CD1c-positive myeloid dendritic cell (primary cell): ENCODE results near the gene ITPA.
A peak's percentile ranks its signal among the peaks of the same experiment; 100 is the strongest.

Experiments used
- DNase-seq: peaks from one replicate; pipeline ENCODE4 v3.0.0-alpha.2; 2016; ENCODE audit errors: extremely low spot score

The ITPA gene

DNA sequence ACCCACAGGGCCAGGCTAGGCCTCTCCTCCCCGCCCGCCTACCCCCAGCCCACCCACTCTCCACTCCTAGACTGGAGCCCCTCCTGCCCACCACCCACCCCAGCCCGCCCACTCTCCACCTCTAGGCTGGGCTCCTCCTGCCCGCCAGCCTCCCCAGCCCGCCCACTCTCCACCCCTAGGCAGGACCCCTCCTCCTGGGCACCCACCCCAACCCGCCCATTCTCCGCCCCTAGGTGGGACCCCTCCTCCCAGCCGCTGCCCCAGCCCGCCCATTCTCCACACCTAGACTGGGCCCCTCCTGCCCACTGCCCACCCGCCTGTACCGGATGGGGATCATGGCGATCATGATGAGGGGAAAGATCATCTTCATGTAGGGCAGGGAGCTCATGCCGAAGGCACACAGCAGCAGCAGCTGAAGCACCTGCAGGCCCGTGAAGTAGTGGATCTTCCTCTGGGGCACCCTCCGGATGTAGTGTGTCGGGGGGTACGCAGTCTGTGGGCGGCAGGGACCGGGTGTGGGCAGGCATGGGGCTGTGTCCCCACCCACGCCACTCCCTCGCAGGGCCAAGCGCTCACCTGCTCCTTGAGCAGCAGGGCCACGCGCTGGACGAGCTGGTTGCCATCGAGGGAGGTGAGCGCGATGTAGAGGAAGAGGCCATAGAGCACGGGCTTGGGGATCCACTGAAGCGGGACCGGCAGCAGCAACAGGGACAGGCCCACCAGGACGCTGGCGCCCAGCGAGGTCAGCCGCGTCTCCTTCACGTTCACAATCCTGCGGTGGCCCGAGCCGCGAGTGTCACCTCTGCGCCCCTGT, 18.8 kb downstream of the ITPA start:
- no peak for DNase-seq

DNA sequence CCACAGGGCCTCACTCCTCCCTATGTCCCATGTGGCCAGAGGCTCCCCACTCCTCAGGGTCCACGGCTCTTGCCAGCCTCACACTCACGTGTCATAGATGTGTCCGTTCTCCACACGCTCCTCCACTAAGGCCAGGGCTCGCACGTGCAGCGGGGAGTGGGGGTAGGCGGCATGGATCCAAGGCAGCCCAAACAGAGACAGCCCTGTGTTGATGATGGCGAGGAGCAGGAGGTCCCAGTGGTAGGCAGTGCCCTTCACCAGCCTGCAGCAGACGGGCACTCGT, 19.4 kb downstream of the ITPA start:
- DNase-seq = no peak

DNA sequence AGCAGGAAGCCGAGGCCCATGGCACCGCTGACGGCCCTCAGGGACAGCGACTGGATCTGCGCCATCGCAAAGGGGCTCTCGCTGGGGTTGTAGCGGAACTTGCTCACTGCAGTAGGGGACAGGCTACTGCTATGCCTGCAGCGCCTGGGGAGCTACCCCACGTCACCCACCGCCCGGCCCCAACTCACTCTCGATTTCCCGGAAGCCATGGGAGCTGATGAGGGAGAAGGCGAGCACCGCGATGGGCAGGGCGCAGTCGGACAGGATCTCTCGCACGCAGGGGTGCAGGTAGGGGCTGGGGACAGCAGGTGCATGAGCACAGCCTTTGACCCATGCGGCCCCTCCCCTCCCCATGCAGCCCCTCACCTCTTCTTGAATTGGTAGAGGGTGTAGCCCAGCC, 19.9 kb downstream of the ITPA start:
- no peak for DNase-seq

DNA sequence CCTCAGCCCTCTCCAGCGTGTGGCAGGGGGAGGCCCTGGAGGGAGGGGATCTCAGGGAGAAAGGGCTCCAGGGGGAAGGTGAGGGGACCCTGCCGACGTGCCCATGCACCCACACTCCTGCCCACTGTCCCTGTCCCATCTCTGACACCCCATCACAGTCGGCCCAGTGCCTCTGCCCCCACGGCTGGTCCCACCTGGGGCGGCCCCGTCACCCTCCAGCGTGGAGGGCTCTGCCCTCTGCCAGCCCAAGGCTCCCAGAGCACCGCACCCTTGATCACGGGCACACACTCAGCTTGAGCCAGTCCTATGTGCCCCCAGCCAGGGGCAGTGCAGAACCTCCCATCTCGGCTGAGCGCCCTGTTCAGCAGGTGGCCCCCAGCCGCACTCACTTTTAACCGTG, 20.5 kb downstream of the ITPA start:
- no peak for DNase-seq

DNA sequence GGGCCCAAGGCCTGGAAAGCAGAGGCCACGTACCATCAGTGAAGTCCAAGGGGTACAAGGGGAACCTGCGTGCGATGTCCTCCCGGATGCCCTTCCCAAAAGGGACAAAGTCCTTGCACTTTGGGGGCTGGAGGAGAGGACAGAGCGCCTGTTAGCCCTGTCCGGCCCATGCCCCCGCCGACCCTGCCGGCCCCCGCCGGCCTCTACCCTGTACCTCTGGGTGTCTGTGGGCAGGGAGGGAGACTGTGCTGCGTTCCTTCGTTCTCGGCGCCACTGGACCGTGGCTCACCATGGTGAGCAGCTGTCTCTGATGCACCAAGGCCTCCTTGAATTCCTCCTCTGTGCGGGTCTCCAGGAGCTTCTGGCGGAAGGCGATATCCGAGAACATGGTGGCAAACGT, 21.8 kb downstream of the ITPA start:
- DNase-seq = no peak

DNA sequence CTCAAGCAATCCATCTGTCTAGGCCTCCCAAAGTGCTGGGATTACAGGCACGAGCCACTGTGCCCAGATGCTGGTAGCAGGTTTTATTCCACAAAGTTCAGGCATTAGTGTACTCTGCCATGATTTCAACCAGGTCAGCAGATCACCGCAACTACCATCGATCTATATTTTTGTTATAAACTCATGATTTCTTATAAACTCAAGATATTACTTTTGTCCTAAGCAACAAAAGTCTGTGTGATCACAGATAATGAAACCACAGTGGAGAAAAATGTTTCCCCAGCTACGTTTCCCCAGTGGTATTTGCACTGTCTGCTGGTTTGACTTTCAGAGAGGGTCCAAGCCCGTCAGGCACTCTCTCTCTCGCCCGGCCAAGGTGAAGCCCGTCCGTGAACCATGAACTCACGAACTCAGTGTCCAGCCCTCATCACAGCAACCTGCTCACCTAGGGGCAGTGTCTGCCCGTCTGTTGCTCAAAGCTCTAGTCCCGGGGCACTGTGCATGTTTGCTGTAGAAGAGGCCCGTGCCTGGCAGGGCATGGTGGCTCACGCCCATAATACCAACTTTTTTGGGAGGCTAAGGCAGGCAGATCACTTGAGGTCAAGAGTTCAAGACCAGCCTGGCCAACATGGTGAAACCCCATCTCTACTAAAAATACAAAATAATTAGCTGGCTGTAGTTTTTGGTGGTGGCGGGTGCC, 22.7 kb downstream of the ITPA start:
- DNase-seq = no peak

DNA sequence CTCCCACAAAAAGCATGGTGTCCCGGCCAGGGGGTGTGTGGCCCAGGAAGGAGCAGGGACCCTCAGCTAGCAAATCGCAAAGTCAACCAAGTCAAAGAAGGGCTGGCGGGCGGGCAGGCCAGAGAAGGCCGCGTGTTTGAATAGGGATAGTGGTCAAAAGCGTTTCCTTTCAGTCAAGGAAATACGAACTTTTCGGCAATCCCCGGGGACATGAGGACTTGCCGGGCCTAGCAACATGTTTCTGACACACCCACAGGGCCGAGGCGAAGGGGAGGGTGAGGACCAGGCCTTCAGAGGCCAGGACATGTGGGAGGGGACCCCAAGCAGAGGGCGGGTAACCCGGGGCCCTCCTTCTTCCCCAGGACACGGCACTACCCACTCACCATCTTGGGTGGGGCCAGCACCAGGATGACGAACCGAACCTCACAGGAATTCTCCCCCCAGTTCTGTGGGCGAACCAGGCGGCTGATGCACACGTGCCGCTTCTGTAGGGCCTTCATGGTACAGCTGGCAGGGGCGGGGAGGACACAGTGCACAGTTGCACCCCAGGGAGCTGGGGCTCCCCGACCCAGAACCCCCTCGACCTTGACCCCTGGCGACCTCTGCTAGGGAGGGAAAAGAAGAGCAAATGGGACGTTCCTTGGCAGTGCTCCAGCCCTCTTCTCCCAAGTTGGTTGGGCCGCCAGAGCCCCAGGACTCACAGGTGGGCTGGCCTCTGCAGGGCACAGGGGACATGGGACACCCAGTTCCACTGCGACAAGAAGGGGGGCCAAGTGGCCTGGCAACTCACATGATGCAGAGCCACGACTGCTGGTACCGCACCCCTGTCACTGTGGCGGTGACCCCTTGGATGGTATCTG, 24.1 kb downstream of the ITPA start:
- no peak for DNase-seq

DNA sequence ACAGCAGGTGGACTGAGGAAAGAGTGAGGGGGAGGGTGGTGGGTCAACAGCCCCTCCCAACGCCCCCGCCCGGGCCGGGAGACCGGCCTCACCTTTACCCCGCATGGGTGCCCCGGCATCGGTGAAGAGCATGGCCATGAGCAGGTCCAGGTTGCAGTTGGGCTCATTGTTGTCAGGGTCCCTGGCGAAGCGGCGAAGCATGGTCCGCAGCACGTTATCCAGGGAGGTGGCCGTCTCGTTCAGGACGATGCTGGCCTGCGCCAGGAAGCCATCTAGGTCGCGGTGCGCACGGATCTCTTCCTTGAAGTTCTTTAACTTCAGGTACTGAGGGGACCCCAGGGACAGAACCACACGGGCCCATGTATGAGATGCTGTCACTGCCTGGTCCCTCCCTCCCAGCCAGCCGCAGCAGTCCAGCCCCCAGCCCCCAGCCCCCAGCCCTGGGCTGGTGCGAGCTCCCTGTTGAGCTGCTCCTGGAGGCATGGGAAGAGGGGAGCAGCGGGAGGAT, 24.7 kb downstream of the ITPA start:
- no peak for DNase-seq

DNA sequence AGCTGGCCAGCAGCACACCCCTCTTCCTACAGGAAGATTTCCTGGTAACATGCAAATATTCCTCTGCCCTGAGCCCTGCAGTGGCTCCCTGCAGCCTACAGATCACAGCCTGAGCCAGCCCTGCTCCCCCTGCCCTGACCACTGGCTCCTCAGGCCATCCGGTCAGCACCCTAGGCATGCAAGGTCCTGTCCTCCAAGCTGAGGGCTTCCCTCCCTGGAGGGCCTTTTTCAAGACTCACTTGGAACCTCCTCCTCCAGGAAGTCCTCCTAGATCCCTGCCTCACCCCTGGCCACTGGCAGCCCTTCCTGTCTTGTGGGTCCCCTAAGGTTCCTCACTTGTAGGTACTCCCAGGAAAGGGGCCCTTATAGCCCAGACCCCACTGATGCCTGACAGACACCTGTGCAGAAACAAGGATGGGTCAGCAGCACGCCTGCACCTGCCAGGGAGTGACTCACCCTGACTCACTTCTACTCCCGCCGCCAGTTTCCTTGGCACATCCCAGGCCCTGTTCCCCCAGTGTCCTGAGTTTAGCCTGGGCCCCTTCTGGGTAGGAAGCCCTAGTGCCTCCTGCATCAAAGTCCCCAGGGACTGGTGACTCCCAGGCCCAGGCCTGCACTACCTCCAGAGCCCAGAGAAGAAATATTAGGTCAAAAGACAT, 26.5 kb downstream of the ITPA start:
- no peak for DNase-seq

DNA sequence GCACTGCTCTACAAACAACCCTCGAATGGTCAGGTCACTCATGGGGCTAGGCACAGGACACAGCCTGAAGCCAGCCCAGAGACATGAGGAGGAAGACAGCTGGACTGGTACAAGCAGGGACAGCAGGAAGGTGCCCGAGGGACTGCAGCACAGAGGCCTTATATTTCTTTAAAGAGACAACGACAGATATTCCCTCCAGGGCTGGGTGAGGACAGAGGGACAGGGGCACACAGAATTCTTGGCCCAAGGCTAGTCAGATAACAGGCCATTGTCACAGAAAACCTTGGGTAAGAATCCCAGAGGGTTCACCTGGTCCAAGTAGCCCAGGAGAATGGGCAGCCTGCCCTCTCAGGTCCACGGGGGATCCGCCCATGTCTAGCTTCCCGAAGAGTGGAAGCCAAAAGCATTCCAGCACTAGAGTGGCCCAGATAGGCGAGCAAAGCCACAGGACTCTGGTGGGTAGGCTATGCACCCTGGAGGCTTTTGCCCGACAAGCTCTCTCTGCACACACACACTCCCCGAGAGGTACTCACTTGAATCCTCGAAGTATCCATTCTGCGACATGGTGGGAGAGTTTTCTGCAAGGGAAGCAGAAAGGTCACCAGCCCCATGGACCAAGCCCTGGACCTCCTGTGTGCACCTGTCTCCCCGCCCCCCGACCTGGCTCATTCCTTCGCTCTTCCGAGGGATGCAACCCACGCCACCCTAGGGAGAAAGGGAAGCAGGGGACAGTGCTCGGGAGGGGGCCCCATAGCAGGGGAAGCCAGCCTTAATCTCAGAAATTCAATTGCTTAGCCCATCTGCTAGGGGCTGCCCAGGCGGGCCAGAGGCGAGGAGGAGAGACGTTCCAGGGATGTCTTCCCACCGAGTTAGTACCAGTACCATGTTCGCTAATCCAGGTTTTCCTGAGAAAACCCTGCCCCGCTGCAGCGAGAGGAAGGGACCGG, 28.0 kb downstream of the ITPA start:
- no peak for DNase-seq

DNA sequence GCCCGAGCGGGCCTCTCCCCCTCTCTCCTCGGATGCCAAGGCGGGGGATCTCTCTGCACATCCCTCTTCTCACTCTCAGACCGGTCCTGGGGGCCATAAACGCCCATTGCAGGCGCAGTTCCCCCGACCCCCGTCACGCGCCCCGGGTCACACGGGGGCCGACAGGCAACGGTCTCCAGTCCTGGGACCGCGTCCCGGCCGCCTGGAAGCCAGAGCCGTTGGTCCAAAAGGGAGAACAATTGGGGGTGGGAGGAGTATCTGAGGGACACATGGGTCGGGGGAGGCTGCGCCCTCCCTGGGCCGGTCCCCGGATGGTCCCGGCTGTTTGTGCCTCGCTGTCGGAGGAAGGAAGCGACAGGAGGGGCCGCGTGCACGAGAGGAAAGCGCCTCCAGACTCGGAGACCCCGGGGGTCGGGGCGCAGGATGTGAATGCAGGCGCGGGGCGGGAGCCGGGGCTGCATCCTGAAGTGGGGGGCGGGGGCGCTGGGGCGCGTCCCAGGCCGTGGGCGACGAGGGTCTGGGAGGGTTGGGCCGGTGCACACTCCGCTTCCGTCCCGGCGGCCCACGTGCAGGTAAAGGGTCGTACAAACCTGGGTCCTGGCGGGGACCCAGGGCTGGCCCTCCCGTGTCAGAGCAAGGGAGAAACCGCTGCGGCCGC, 28.8 kb downstream of the ITPA start:
- no peak for DNase-seq

DNA sequence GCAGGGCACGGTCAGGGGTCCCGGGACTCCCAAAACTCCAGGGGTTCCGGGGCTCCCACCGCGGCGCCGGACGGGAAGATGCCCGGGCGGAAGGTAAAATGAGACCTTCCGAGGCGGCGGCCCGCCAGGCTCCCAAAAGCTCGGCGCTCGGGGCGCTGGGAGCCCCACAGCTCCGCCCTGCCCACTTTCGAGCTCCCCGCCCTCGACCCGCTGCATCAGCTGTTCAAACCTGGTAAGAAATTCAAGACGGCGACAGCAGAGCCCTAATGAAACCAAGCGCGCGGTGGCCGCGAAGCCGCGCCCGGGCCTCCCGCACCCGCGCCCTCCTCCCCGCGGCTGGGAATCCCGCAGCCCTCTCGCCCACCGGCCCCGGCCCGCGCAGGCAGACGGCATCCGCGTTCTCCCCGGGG, 29.3 kb downstream of the ITPA start:
- peak; percentile 42 for DNase-seq

DNA sequence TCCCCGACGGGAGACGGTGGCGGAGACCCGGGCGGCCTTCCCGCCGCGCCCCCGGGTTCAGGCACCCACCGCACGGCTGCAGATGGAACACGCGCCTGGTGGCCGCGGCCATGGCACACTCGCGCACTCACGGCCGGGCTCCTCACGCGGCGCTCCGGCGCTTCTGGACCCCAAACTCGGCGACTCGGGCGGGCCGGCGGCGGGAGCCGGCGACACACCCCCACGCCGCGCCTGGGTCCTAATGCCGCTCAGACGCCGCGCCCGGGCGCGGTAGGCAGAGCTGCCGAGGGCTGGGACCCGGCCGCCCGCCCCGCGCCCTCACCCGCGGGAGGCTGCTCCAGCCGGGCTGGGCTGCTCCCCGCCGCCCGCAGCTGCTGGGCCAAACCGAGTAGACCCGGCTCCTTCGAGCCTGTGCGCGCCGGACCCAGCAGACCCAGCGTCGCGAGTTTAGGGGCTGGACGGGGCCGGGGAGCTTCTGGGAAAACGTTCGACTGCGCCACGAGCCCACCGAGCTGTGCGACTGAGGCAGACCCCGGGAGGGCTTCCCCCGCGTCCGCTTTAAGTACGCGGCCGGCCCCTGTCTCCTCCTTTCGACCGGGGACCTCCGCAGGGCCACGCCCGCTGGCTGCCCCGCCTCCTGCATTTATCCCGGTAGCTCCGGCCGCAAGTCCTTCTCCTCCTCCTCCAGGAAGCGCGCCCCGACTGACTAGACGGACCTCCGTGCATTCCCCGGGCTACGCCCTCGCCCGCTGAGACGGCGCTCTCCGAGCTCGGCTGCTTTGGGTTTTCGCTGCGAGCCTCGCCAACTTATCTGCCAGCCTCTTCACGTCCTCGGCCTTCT, 29.9 kb downstream of the ITPA start, which contains the start of gene SLC4A11:
SLC4A11 (minus strand) TSS at position 165 of the 841 bp plus-strand sequence; CDS start at position 112, 53 bp downstream.
- peak; percentile 70 for DNase-seq

DNA sequence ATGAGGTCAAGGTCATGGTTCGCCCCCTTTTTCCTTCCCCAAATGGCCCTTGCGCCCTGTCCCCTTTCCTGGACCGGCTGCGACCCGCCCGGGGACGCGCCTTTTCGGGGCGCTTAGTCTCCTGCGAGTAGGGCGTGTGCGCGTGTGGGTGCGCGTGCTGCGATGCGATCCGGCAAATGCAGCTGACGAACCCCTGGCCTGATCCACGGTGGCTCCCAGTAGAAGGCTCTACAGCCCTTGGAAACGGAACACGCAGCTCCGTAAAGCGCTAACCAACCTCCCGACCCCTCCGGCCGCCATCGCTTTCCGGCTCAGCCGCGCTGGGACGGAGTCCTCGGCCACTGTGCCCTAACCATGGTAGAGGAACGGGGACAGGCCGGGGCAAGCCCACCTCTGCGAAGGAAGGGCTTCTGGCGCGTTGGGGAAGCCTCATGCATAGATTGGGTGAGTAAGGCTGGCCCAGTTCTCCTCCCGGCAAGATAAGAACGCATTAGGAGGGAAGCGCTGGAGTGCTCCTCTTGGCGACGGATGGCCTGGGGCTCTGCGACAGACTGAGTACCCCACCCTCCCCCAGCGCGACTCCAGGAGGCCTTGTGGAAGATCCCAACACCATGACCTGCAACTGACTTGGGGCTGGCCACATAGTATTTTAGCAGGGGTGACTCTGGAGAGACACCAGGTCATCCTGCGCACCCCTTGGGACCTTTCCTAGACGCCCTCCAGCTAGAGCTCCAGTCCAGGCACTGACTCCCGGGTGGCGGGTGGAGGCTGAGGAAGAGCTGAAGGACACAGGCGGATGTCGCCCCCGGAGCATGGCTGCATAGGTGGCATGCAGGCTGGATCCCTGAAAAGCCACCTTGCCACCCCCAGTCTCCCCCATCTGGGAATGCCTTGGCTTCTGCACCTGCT, 30.8 kb downstream of the ITPA start:
- peak; percentile 38 for DNase-seq

DNA sequence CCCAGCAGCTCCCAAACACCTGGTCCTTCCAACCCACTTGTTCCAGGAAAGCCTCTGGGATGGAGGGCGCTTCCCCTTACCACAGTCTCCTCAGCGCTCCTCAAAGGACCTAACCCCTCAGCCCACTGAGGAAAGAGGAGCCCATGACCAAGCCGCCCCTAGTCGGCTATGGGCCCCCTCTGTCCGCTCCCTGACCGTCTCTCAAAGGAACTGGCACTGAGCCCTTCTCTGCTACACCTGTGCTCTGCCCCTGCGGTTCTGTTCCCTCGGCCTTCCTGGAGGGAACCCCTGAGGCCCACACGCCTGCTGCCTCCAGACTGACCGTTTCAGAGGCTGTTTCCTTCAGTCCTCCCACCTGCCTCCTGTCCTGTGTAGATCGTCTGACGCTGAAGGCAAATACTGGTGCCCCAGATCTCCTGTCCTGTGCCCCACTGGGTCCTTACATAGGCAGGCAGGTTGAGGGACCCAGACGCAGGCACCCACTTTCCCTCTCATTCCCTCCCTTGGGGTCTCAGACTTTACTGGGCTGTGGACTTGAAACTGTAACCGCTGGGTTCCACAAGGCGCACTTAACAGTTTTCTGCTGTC, 31.6 kb downstream of the ITPA start:
- no peak for DNase-seq

DNA sequence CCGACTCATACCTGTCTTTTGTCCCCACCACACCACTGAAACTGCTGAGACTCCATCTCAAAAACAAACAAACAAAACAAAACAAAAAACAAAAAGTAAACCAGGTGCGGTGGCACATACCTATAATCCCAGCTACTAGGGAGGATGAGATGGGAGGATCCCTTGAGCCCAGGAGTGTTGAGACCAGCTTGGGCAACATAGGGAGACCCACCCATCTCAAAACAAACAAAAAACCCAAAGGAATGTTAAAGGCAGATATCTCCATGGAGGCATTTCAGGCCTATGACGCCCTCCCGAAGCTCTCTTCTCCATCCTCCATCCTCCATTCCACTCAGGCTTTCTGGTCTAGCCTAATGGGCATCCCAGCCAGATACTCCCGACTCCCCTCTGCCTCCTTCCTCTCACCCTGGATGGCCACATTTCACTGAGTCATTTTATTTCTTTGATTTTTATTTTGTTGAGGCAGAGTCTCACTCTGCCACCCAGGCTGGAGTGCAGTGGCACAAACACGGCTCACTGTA, 32.9 kb downstream of the ITPA start:
- no peak for DNase-seq

DNA sequence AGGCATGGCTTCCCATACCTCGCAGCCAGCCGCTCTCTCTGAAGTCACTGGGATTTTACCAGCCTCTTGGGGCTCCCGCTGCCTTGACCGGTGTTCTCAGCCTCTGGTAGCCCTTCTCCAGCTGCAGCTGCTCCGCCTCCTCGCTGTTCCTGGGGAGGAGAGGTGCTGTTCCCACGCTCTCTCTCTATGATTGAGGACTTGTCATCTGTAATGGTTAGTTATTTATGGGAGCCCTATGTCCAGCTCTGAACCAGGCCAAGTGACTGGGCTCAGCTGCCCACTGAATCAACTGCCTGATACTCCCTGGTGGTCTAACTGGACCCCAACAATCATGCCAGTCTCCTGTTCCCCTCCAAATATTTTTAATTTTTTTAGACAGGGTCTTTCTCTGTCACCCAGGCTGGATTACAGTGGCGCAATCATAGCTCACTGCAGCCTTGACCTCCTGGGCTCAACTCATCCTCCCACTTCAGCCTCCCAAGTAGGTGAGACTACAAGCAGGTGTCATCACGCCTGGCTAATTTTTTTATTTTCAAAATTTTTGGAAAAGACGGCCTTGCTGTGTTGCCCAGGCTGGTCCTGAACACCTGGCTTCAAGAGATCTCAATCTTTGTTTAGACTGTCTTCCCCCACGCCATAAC, 34.5 kb downstream of the ITPA start:
- DNase-seq = no peak
